SU-DHL-6 (cell line): ENCODE data around the gene CCDC141.

Experiments used
- EZH2phosphoT487 ChIP-seq: fragments of 200-600 bp; sonication (generic), shearing (Covaris generic); conservative IDR thresholded peaks from 2 replicates; pipeline ENCODE4 v1.6.1; 2018; ENCODE audit warnings: mild to moderate bottlenecking, antibody characterized with exemption, low read length, moderate library complexity, mixed read lengths
- TF ChIP-seq, protein P1 (sequence below): fragments of 200-600 bp; sonication (generic); IDR thresholded peaks from one replicate; pipeline ENCODE4 v1.5.1; 2017; ENCODE audit warnings: antibody characterized with exemption, mild to moderate bottlenecking, low read length, moderate library complexity; ENCODE audit not compliant: insufficient read depth, poor library complexity, severe bottlenecking

DNA sequence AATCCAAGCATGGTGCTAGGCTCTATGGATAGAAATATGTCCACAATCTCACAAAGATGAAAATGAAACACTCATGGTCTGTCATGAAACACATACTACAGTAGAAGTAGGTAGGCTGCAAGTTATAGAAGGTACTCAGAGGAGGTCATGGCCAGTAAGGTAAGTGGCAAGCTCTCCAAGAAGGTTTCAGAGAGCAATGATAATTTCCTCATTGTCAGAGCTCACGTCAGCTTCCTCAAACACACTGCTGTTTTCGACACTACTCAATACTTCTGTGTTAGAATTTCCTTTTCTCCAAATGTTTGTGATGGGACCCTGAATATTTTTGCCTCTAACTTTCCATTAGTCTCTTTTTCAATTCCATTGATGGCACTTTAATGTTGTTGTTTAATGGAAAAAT is 25.5 kb downstream of the CCDC141 start:
- TF ChIP-seq, protein P1, sequence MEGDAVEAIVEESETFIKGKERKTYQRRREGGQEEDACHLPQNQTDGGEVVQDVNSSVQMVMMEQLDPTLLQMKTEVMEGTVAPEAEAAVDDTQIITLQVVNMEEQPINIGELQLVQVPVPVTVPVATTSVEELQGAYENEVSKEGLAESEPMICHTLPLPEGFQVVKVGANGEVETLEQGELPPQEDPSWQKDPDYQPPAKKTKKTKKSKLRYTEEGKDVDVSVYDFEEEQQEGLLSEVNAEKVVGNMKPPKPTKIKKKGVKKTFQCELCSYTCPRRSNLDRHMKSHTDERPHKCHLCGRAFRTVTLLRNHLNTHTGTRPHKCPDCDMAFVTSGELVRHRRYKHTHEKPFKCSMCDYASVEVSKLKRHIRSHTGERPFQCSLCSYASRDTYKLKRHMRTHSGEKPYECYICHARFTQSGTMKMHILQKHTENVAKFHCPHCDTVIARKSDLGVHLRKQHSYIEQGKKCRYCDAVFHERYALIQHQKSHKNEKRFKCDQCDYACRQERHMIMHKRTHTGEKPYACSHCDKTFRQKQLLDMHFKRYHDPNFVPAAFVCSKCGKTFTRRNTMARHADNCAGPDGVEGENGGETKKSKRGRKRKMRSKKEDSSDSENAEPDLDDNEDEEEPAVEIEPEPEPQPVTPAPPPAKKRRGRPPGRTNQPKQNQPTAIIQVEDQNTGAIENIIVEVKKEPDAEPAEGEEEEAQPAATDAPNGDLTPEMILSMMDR, result no peak
- TF ChIP-seq EZH2phosphoT487, result no peak
